22Rv1 (cell line): ENCODE measurements around the gene TAF5L.

Experiments used
- CTCF ChIP-seq: fragments of 450-650 bp; IDR thresholded peaks from 2 replicates; pipeline ENCODE4 v1.5.1; 2017; ENCODE audit warnings: mild to moderate bottlenecking
- ZFX ChIP-seq: fragments of 450-650 bp; IDR thresholded peaks from 2 replicates; pipeline ENCODE4 v1.6.1; 2017; ENCODE audit warnings: antibody characterized with exemption, borderline replicate concordance

GRCh38 chr1:229585338-229585737 lies 40.6 kb downstream of the TAF5L start:
- TF ChIP-seq CTCF (no peak), ZFX (no peak)
